Gastrocnemius medialis (tissue), 4 donors: ENCODE data around the gene SLC5A6.

Experiments
- POLR2A ChIP-seq, 2 donors: fragments of 450-650 bp; IDR thresholded peaks; one replicate each; pipeline ENCODE4 v1.6.1; 2017; ENCODE audit warnings: antibody characterized with exemption in 2 of 2, mild to moderate bottlenecking in 2 of 2, moderate library complexity in 2 of 2
- TF ChIP-seq, protein P1 (sequence below), 5 experiments: fragments of 450-650 bp in 3 of 5; fragments of 200-600 bp in 2 of 5; sonication (generic) in 2 of 5; IDR thresholded peaks in 4 of 5; conservative IDR thresholded peaks in 1 of 5; 1 replicate in 4 of 5; 2 replicates in 1 of 5; pipeline ENCODE4 v1.5.1; 2016 to 2019; ENCODE audit warnings: antibody characterized with exemption in 5 of 5, mild to moderate bottlenecking in 3 of 5, moderate library complexity in 3 of 5

GRCh38 chr2:27203741-27204140 is 8.3 kb downstream of the SLC5A6 start:
- TF ChIP-seq, protein P1, sequence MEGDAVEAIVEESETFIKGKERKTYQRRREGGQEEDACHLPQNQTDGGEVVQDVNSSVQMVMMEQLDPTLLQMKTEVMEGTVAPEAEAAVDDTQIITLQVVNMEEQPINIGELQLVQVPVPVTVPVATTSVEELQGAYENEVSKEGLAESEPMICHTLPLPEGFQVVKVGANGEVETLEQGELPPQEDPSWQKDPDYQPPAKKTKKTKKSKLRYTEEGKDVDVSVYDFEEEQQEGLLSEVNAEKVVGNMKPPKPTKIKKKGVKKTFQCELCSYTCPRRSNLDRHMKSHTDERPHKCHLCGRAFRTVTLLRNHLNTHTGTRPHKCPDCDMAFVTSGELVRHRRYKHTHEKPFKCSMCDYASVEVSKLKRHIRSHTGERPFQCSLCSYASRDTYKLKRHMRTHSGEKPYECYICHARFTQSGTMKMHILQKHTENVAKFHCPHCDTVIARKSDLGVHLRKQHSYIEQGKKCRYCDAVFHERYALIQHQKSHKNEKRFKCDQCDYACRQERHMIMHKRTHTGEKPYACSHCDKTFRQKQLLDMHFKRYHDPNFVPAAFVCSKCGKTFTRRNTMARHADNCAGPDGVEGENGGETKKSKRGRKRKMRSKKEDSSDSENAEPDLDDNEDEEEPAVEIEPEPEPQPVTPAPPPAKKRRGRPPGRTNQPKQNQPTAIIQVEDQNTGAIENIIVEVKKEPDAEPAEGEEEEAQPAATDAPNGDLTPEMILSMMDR (IDR thresholded peaks at IDR 0.05 in 4 of 5, conservative IDR thresholded peaks at IDR 0.05 in 1 of 5) = no peak
- no peak for TF ChIP-seq POLR2A (IDR thresholded peaks at IDR 0.05)
